GM18519 (cell line): Measurements from ENCODE around the gene COL4A1.

Experiments
- ATAC-seq: cut with Tn5 transposase; IDR thresholded peaks from one replicate; pipeline ENCODE4 v1.9.1; 2021; ENCODE audit warnings: mild to moderate bottlenecking, moderate library complexity; ENCODE audit not compliant: unreplicated experiment, low FRiP score

Gene COL4A1

DNA sequence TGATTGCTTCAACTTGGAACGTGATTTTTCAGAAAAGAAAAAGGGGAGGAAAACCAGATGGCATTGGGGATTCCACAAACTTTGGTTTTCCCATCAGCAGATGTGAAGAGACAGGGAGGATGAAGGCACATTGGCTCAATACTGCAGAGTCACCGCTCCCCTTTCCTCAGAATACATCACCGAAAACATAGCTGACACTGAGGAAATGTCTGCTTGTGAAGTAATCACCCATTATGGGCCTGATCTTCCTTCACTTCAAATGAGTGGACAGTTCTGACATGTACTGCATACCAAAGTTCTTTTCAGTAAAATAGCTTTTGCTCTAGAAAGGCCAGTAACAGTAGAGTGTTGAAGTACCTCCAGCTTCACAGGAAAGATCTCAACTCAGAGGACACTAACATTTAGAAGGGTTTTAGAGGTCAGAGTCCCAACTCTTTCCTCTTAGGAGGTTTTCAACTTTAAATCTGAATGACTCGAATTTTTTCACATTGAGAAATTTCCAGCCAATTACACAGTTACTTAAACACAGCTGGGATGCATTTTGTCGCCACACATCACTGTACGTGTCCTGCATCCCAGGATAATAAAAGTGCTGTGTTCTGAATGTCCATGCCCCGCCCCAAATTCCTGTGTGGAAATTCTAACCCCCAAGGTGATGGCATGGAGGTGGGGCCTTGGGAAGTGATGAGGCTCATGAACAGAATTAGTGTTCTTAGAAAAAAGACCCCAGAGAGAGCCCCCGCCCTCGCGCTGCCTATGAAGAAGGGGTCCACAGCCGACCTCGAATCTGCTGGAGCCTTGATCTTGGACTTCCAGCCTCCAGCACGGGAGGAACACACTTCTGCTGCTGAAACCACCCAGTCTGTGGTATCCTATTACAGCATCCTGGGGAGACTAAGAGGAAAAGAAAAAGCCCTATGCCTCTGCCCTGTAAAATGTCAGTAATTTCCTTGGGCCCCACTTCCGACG, 77.7 kb downstream of the COL4A1 start:
- ATAC-seq = no peak

DNA sequence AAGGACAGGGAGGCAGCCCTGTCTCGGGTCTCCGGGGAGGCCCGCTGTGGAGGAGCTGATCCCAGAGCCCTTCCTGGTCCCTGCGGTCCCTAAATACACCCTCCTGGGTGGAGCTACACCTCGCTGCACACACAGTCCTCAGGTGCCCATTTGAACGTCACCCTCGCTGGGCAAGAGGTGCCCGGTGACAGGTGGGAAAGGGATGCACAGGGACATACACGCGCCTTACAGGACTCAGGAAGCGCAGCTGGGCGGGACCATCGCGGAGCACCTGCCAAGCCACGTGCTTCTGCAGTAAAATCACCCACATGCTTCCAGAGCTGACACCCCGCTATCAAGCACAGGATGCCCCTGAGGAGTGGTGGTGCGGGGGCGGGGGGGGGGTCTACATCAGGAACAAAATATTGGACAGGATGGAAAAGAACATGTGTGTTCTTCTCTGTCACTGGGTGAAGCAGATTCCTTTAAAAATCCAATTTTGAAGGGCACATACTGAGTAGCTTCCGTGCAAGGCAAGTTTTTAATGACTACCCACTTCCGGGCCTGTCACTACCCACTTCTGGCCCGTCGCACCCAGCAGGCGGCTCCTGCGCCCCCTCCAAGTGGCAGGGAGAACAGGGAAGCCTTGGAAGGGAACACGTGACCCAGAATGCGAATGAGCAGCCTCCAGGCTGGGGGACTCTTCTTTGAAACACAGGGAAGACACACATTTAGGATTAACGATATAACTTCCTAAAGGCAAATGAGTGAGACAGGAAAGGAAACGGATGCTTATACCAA, 78.9 kb downstream of the COL4A1 start:
- ATAC-seq = no peak

DNA sequence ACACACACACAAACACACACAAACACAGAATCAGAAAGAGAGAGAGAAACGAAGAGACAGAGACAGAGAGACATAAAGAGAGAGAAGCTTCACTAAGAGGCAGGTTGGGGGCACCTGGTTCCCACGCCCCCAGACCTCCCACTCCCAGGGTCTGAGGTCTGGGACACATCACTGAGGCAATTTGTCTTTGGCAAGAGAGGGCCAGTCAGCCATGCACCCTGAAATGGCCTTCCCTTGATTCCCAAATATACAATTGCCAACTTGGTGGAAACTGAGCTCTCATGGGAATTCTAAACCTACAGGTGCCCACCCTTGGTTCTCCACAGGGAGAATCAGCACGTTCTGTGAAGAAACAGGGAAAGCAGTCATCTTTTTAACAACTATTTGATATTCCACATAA, 79.5 kb downstream of the COL4A1 start:
- no peak for ATAC-seq

DNA sequence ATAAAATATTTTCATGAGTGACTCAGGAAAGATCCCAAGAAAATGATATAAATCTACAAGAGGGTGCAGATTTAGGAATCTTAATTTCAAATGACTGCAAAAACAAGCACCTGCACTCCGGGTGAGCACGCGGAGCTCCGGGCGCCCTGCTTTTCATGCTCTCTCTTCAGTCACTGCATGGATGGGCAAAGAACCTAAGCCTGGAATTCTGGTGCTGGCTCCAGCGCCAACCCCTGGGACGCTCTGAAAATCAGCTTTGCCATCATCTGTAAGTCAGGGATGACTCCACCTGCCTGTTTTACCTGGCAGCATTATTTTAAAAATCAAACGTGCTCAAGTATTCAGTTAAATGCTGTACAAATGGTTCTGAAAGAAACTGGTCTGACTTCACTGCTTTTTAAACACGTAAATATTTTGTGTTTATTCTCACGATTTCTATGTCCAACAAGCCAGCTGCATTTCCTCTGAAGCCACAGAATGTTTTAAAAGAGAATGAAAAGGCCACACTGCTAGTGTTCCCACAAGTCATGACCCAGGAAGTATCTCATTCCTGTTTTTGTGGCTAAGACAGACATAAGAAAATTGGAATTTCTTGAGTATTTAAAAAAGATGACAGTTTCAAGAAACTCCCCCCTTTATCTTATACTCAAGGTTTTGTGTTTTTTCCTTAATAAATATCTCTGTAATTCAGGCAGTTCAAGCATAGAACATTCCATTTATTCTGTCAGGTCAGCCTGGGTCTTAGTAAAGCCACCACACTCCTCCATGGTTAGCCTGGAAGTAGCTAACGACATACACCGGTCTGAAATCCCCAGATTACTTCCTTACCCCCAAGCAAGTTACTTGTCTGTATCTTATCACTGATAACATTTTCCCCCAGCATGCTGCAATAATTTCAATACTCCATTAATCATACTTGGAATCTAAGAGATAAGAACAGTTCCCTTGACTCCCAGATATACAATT, 81.1 kb downstream of the COL4A1 start:
- no peak for ATAC-seq

DNA sequence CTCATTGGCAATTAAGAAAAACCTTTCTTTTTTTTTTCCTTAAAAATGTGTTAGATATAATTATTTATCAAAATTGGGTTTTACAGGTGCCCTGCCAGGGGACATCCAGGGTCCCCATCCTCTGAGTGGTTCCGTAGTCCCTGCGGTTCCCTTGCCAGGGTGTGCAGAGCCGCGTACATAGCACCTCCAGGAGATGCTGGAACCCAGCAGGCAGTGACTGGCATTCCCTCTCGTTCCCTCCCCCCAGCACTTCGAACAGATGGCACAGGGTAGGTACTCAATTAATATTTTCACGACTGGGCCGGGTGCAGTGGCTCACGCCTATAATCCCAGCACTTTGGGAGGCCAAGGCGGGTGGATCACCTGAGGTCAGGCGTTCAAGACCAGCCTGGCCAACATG, 82.0 kb downstream of the COL4A1 start:
- ATAC-seq = no peak

DNA sequence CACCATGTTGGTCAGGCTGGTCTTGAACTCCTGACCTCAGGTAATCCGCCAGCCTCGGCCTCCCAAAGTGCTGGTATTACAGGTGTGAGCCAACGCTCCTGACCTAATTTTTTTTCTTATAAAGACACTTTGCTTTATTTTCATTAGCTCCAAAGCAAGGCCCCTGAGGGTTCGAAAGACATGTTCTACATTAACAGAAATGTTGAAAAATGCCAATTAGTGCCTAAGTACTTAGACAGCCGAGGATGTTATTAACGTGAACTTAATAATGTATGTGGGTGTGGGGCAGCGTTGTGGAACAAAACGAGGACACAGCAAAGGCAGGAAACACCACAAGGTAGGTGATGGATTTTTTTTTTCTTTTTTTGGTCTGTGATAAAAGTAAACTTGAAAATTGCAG, 82.4 kb downstream of the COL4A1 start:
- no peak for ATAC-seq

DNA sequence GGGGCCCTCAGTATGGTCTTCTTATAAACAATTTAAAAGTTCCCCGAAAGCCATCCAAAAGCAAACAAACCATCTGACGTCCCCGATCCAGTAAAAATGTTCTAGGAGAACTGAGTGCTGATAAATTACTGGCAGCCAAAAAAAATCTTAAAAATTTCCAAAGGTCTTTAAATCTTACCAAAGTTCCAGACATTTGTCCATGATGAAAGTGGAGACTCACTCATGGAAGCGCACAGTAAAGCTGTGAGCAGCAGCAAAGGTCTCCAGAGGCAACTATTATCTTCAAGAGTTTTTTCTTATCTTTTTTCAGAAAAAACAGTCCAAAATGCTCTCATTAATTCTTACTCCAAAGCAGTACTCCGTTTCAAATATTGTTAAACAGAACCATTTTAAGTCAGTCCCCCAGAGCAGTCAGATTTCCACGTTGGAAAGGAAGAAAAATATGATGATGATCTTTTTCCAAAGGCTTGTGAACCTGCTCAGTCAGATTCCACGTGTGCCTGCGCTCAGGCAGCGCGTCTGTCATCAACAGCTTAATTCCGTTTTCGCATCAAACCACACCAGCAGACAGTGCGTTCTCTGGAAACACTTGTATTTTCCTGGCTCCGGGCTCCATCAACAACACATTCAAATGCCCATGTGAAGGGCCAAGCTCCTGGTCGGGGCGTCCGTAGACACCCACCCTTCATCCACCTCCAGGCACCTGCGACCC, 85.4 kb downstream of the COL4A1 start:
- ATAC-seq = no peak

DNA sequence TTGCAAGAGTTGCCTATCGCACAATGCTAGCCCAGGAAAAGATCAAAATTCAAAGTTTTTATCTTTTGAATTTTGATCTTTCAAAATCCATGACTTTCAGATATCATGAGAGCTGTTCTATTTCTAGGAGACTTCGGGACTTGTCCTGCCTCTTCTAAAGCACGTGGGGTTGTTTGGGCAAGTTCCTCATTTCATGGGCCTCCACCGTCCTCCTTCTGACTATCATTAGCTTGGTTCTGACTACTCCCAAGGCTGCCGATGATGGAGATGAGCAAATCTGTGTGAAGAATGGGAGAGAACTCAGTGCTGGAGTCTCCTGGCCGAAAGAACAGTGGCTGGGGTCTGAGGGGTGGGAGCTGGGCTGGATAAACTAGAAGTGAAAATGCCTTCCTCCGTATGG, 86.5 kb downstream of the COL4A1 start:
- ATAC-seq = no peak

DNA sequence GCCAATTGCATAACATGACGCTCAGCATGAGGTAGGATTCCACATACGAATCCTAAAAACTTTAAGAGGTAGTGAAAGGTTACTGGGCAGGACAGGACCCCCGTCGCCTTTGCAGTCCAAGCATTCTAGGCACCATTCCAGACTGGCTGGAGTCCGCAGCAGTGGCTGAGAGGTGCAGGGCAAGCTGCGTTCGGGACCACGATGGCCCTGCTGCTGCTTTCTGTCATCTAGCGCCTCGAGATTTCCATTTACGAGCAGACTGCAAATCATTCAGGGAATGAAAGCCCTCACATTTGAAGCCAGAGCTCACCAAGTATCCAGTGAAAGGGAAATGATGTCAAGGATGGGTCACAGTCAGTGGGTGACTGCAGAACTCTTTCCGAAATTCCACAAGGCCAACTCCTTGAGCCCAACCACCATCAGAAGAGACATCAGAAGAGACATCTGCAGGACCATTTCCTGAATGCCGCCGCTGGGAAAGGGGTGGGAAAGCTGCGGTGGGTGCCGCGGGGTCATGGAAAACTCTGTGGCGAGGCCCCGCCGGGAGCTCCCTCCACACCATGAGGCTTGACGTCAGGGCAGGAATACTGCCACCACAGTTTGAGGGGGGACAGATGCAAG, 88.3 kb downstream of the COL4A1 start:
- ATAC-seq = no peak

DNA sequence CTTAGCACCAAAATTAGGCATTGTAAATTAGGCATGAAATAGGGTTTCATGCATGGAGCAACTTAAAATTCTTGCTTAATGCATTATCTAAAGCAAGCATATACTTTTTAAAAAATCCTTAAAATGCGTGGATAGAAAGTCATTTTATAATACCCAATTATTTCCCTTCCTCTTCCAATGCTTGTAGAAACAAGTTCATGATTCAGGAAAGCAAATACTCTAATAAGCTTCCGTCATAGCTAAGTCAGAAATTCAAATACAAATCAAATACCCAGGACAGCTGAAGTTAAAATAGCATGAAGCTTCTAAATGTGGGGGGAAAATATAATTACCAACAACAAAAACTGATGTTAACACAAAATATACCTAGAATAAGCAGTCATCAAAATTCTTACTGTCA, 89.1 kb downstream of the COL4A1 start:
- no peak for ATAC-seq

DNA sequence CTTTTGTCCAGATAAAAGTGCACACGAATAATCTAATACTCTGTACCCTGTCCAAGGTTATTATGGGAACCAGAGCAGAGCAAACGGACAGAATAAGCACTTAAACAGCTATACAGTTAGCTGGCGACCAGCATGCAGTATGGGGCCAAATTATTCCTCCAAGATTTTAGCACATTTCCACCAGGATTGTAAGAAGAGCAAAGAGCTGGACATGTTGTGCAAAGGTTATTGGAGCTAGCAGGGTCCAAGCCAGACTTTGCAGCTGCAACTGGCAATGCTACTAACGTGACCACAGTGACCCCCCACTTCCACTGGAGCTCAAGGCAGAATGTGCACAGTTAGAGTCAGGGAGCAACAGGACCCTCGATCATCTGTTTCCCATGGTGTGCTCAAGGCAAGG, 89.9 kb downstream of the COL4A1 start:
- no peak for ATAC-seq

DNA sequence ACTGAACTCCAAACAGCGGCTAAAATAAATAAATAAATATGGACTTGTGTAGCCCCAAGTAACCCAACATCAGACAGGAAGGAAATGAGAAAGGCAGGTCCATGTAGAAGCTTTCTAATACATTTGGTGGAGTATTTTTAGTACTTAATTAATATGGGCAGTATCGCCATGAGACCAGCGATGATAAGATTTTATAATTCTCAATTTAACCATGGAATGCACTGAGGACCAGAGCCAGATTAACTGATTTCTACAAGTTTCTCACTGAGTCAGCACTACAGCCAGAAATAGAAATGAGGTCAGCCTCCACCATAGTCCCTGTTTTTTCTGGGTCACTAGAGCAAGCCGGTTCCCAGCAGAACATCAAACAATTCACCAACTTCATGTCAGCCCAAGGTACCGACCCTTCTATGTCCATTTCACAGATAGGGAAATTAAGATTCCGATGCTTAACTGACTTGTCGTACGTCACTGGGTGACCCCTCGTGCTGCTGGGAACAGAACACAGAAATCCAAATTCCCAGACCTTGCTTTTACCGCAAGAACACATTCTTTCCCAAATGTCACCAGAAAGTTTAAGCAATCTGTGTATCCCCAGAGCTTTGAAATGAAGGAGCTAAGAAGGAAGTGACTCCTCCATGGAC, 90.4 kb downstream of the COL4A1 start:
- ATAC-seq = no peak

DNA sequence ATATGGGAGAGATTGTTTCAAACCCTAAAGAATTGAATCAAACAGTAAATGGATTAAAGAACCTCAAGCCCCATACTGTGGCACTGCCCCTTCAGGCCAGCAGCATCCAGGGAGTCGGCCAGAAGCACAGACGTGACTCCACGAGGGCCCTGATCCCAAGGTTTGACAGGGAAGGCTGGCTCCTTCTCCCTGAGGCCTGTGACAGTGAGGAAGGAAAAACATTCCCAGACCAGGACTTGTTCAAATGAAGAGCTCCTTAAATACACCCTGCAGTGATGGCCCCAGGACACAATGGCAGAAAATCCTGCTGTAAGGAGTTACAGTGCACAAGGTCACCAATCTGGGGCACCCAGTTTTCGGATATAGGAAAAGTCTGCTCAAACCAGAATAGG, 91.0 kb downstream of the COL4A1 start:
- no peak for ATAC-seq

DNA sequence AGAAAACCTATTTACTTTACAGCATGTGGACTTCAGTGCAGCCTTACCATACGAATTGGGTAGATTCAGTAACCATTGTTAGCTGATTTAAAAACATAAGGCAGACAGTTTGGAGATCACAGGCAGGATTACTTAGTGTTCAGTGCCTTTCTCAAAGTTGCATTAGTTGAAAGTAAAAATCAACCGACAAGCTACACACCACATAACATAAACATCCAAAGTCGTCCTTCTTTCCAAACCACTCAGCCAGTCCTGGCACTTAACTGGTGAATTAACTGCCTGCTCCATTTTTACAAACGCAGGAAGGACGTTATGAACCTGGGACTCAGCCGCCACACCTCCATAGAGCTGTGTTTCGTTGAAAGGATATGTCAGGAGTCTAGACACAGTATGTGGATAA, 91.4 kb downstream of the COL4A1 start:
- ATAC-seq = no peak

DNA sequence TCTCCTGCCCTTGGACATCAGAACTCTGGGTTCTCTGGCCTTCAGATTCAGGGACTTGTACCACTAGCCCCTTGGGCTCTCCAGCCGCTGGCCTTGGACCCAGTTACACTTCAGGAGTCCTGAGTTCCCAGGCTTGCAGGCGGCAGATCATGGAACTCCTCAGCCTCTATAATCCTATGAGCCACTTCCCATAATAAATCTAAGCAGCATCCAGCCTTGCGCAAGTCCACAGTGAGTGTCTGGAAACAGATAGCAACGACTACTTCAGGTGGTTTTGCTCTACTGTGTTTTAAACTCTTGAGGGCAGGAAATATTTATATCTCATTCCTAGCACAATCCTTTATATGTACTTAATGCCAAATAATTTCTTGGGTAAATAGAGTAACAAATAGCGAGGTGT, 92.3 kb downstream of the COL4A1 start:
- ATAC-seq = no peak

DNA sequence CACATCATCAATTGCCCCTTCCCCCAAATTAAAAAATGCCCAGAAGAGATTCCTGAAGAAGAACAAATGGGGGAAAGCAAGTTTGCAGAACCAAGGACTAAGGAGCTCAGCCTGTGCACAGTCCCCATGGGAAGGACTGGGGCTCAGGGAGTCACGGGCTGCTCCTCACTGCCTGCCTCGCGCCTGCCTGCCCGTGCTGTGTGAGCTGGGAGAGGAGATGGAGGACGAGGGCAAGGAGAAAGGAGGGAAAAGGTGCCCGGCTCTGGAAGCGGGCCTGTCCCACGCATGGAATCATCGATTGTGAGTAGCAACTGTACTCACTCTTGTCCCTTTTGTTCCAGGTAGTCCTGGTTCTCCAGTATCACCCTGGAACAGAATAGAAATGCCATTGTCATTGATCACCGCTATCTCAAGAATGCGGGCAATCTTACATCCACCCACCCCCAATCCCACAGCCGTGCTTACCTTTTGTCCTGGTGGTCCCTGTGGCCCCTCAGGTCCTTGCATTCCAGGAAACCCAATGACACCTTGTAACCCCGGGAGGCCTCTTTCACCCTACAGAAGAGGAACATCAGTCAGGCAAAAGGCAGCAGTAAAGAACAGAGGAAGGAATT, 93.4 kb downstream of the COL4A1 start:
- no peak for ATAC-seq

DNA sequence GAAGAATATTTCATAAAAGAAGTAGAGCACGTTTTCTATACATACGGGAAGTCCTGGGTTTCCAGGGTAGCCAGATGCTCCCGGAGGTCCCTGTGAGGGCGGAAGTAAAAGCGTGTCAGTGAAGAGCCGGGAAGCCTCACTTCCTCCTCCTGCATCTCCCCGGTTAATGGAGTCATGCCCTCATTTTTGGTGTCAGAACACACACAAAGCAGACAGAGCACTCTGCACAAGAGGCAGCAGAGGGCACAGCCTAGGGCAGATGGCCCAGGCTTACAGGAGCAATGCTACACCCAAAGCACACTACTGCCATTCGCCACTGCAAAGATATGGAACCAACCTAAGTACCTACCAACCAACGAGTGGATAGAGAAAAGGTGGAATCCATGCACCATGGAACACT, 94.4 kb downstream of the COL4A1 start:
- no peak for ATAC-seq

DNA sequence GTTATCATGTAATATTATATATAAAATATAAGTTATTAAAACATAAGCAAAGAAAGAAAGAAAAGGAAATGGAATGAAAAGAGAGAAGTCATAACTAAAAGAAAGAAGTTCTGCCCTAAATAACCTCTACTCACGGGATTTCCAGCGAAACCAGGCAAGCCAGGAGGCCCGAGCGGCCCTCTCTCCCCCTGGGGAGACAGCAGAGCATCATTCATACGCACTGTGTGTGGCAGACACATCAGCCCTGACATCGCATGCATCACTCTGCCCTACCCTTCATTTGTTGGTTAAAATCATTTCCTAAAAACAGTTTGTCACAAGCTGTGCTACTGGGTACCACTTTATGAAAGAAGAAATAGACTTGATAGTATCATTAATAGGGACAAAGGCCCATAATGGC, 95.2 kb downstream of the COL4A1 start:
- ATAC-seq = no peak

DNA sequence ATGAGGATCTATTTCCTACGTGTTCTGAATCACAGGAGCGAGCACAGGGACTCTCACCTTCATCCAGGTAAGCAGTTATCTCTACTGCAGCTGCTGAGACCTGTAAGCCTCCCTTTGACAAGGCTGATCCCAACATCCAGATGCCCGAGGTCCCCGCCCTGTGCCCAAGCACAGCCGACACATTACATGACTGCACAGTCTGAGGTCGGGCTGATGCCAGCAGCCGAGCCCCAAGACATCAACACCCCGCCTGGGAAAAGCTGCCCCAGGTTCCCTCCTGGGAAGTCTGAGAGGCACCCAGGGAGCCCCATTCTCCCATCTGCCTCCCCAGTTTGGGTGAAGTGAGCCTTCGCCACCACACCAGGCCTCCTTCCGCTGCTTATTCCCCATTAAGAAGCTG, 95.9 kb downstream of the COL4A1 start:
- ATAC-seq = no peak
